Fibroblast of lung (primary cell): ENCODE measurements around the gene SHISA5. TPM values are rescaled to one million over a fixed set of nuclear protein-coding genes. Genes with fewer than 3 reads are reported as not detected.

Experiments
- DNase-seq, 2 donors: peaks; one replicate each; pipeline versions ENCODE4 v3.0.0 to v3.0.0-alpha.2; 2010; ENCODE audit warnings: low read depth in 2 of 2
- H2AFZ ChIP-seq: 2 replicates; pipeline ENCODE4 v1.5.1; 2012; ENCODE audit warnings: low read length, control low read depth, inconsistent platforms
- H3K27ac ChIP-seq: 2 replicates; pipeline ENCODE4 v1.5.1; 2011; ENCODE audit warnings: low read length, control low read depth; ENCODE audit not compliant: insufficient read depth
- H3K27me3 ChIP-seq: 2 replicates; pipeline ENCODE4 v1.5.1; 2011; ENCODE audit warnings: mild to moderate bottlenecking, low read length; ENCODE audit not compliant: control insufficient read depth, insufficient read depth
- H3K36me3 ChIP-seq: 2 replicates; pipeline ENCODE4 v1.5.1; 2011; ENCODE audit warnings: low read length; ENCODE audit not compliant: control insufficient read depth, insufficient read depth
- H3K4me1 ChIP-seq: 2 replicates; pipeline ENCODE4 v1.5.1; 2011; ENCODE audit warnings: low read length; ENCODE audit not compliant: control insufficient read depth, insufficient read depth; ENCODE audit errors: extremely low read depth
- H3K4me2 ChIP-seq: 2 replicates; pipeline ENCODE4 v1.5.1; 2011; ENCODE audit warnings: low read length, control low read depth; ENCODE audit not compliant: insufficient read depth; ENCODE audit errors: extremely low read depth
- H3K4me3 ChIP-seq, 4 experiments: fragments of 200-600 bp in 1 of 4; sonication (generic) in 1 of 4; replicated peaks in 1 of 4; 2 replicates each; pipeline ENCODE4 v1.5.1; 2011 to 2016; ENCODE audit warnings: low read length in 4 of 4, low read depth in 3 of 4, mild to moderate bottlenecking in 3 of 4, control low read depth in 2 of 4, inconsistent platforms in 1 of 4, mixed read lengths in 1 of 4; ENCODE audit not compliant: insufficient read depth in 1 of 4; ENCODE audit errors: control extremely low read depth in 1 of 4
- H3K79me2 ChIP-seq: 2 replicates; pipeline ENCODE4 v1.5.1; 2012; ENCODE audit warnings: mild to moderate bottlenecking, low read length, inconsistent platforms; ENCODE audit not compliant: control insufficient read depth, insufficient read depth
- H3K9ac ChIP-seq: 2 replicates; pipeline ENCODE4 v1.5.1; 2011; ENCODE audit warnings: mild to moderate bottlenecking, low read length, control low read depth; ENCODE audit not compliant: insufficient read depth
- H3K9me3 ChIP-seq: 2 replicates; pipeline ENCODE4 v1.5.1; 2012; ENCODE audit warnings: low read depth, low read length; ENCODE audit not compliant: control insufficient read depth, insufficient read depth
- H4K20me1 ChIP-seq: 2 replicates; pipeline ENCODE4 v1.5.1; 2011; ENCODE audit warnings: low read length; ENCODE audit not compliant: control insufficient read depth, insufficient read depth; ENCODE audit errors: extremely low read depth
- CTCF ChIP-seq, 2 donors: IDR thresholded peaks in 1 of 2; conservative IDR thresholded peaks in 1 of 2; 1 replicate in 1 of 2; 2 replicates in 1 of 2; pipeline ENCODE4 v1.5.1; 2011 to 2012; ENCODE audit warnings: low read length in 2 of 2, control low read depth in 1 of 2, inconsistent platforms in 1 of 2, low read depth in 1 of 2, mild to moderate bottlenecking in 1 of 2
- EZH2 ChIP-seq: IDR thresholded peaks from 2 replicates; pipeline ENCODE4 v1.5.1; 2012; ENCODE audit warnings: low read length, control low read depth, mild to moderate bottlenecking; ENCODE audit errors: missing control alignments
- polyA plus RNA-seq, 2 donors: library from polyadenylated mRNA; depleted of rRNA in 1 of 2; stranded (reverse) in 1 of 2; unstranded in 1 of 2; fragments of >200 nt; gene quantifications; 2 replicates each; pipeline ENCODE4 v1.2.1, GENCODE V29; 2011 to 2012; ENCODE audit warnings: missing spikeins in 1 of 2
- total RNA-seq: library from RNA; depleted of rRNA; stranded (reverse); fragments of >200 nt; gene quantifications from 2 replicates; pipeline ENCODE4 v1.2.1, GENCODE V29; 2014

SHISA5 gene
- total and polyA plus RNA-seq, 2 donors (not counting 1 experiment from before 2014, with no cell fraction given), result 136 to 139 TPM

GRCh38 chr3:48516571-48516970 is 12.6 kb upstream of the SHISA5 start:
- H3K36me3 ChIP-seq, result no peaks in the 10 kb centered on the region
- H3K9me3 ChIP-seq, result no peaks in the 10 kb centered on the region
- no peaks in the 10 kb centered on the region for H3K27me3 ChIP-seq
- H3K79me2 ChIP-seq, result no peaks in the 10 kb centered on the region
- no peak for DNase-seq
- H3K9ac ChIP-seq, result no peak overlapping the region
- no peak overlapping the region for H2AFZ ChIP-seq
- TF ChIP-seq CTCF (conservative IDR thresholded peaks at IDR 0.05 in 1 of 2, IDR thresholded peaks at IDR 0.05 in 1 of 2; ENCODE audit: low read depth in 1 of 2, low read length in 2 of 2), result no peak
- no peak for TF ChIP-seq EZH2
- H3K4me1 ChIP-seq, result no peaks in the 10 kb centered on the region
- no peak overlapping the region for H3K4me3 ChIP-seq
- no peak overlapping the region for H3K27ac ChIP-seq
- H4K20me1 ChIP-seq, result no peaks in the 10 kb centered on the region
- no peak overlapping the region for H3K4me2 ChIP-seq

- Histone ChIP-seq H3K4me1 (no peaks in the 10 kb centered on the region), H3K79me2 (no peaks in the 10 kb centered on the region), H3K9me3 (no peaks in the 10 kb centered on the region), H4K20me1 (no peaks in the 10 kb centered on the region), H2AFZ (no peak overlapping the region), H3K36me3 (no peaks in the 10 kb centered on the region), H3K9ac (no peak overlapping the region), H3K27me3 (no peaks in the 10 kb centered on the region), H3K27ac (no peak overlapping the region), H3K4me2 (no peak overlapping the region), H3K4me3 (no peak overlapping the region)
- DNase-seq, result no peak
- no peak for TF ChIP-seq CTCF (conservative IDR thresholded peaks at IDR 0.05 in 1 of 2, IDR thresholded peaks at IDR 0.05 in 1 of 2; ENCODE audit: low read depth in 1 of 2, low read length in 2 of 2)
- TF ChIP-seq EZH2, result no peak
These were observed 10.7 kb upstream of the SHISA5 start for GRCh38 chr3:48514431-48515227.

DNA sequence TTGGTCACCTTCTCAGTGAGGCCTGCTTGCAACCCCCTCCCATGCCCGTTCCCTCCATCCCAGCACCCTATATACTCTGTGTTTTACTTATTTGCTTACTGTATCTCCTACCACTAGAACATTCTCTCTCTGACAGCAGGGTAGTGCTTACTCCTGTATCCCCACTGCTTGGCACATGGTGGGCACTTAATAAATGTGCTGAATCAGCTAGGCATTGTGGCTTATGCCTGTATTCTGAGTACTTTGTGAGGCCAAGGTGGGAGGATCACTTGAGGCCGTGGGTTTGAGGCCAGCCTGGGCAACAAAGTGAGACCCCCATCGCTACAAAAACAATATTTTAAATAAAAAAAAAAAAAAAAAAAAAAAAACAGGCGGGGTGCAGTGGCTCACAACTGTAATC is 7.6 kb upstream of the SHISA5 start:
- DNase-seq, result no peak
- Histone ChIP-seq H3K27ac (no peak overlapping the region), H3K9ac (no peak overlapping the region), H3K4me3 (no peak overlapping the region), H3K4me1 (peaks cover 3% of the 10 kb centered on the region), H3K27me3 (no peaks in the 10 kb centered on the region), H3K9me3 (no peaks in the 10 kb centered on the region), H4K20me1 (no peaks in the 10 kb centered on the region), H3K79me2 (no peaks in the 10 kb centered on the region), H3K36me3 (no peaks in the 10 kb centered on the region), H3K4me2 (no peak overlapping the region), H2AFZ (no peak overlapping the region)
- TF ChIP-seq EZH2 (no peak), CTCF (conservative IDR thresholded peaks at IDR 0.05 in 1 of 2, IDR thresholded peaks at IDR 0.05 in 1 of 2; ENCODE audit: low read depth in 1 of 2, low read length in 2 of 2) (no peak)
